Mesenchymal stem cell (in vitro differentiated cells and primary cell): ENCODE measurements around the gene P2RY1.

Experiments
- DNase-seq: peaks from one replicate; pipeline ENCODE4 v3.0.0-alpha.2; 2013
- H2AFZ ChIP-seq: one replicate; pipeline ENCODE4 v1.6.1; 2013; ENCODE audit warnings: low read depth, mild to moderate bottlenecking, control low read depth, inconsistent platforms, low read length, moderate library complexity
- H2AK5ac ChIP-seq: 2 replicates; pipeline ENCODE4 v1.6.1; 2013; ENCODE audit warnings: low read length, moderate library complexity, mild to moderate bottlenecking, inconsistent platforms; ENCODE audit not compliant: severe bottlenecking
- H2BK120ac ChIP-seq: one replicate; pipeline ENCODE4 v1.6.1; 2013; ENCODE audit warnings: low read depth, mild to moderate bottlenecking, inconsistent platforms, low read length, moderate library complexity
- H2BK12ac ChIP-seq, 2 experiments: one replicate each; pipeline ENCODE4 v1.6.1; 2013; ENCODE audit warnings: inconsistent platforms in 2 of 2, low read length in 2 of 2, mild to moderate bottlenecking in 2 of 2, moderate library complexity in 2 of 2, control low read depth in 1 of 2
- H2BK15ac ChIP-seq: one replicate; pipeline ENCODE4 v1.6.1; 2013; ENCODE audit warnings: mild to moderate bottlenecking, low read depth, inconsistent platforms; ENCODE audit not compliant: poor library complexity, severe bottlenecking
- H2BK5ac ChIP-seq: 2 replicates; pipeline ENCODE4 v1.6.1; 2013; ENCODE audit warnings: low read depth, mild to moderate bottlenecking, low read length, control low read depth, inconsistent platforms; ENCODE audit not compliant: poor library complexity, severe bottlenecking
- H3K14ac ChIP-seq, 2 experiments: one replicate each; pipeline ENCODE4 v1.6.1; 2013; ENCODE audit warnings: inconsistent platforms in 2 of 2, low read length in 2 of 2, control low read depth in 1 of 2, mild to moderate bottlenecking in 1 of 2, moderate library complexity in 1 of 2
- H3K18ac ChIP-seq, 2 experiments: one replicate each; pipeline ENCODE4 v1.6.1; 2013; ENCODE audit warnings: inconsistent platforms in 2 of 2, low read length in 2 of 2, control low read depth in 1 of 2, low read depth in 1 of 2, mild to moderate bottlenecking in 1 of 2
- H3K23ac ChIP-seq, 2 experiments: one replicate each; pipeline ENCODE4 v1.6.1; 2013; ENCODE audit warnings: inconsistent platforms in 2 of 2, low read length in 2 of 2, mild to moderate bottlenecking in 2 of 2, moderate library complexity in 2 of 2, control low read depth in 1 of 2
- H3K27ac ChIP-seq: 2 replicates; pipeline ENCODE4 v1.5.1; 2013; ENCODE audit warnings: mild to moderate bottlenecking, moderate library complexity, low read length, control low read depth, inconsistent platforms; ENCODE audit not compliant: poor library complexity, severe bottlenecking
- H3K27me3 ChIP-seq, 2 experiments: 2 replicates each; pipeline versions ENCODE4 v1.6.1 to v1.7.0; 2013; ENCODE audit warnings: low read length in 2 of 2, mild to moderate bottlenecking in 2 of 2, moderate library complexity in 2 of 2, control low read depth in 1 of 2, inconsistent platforms in 1 of 2; ENCODE audit not compliant: control insufficient read depth in 1 of 2, insufficient read depth in 1 of 2
- H3K36me3 ChIP-seq, 2 experiments: 2 replicates each; pipeline versions ENCODE4 v1.6.1 to v1.7.0; 2013; ENCODE audit warnings: low read length in 2 of 2, control low read depth in 1 of 2, inconsistent platforms in 1 of 2, low read depth in 1 of 2, mild to moderate bottlenecking in 1 of 2; ENCODE audit not compliant: insufficient read depth in 2 of 2, control insufficient read depth in 1 of 2
- H3K4ac ChIP-seq, 2 experiments: one replicate each; pipeline ENCODE4 v1.6.1; 2013; ENCODE audit warnings: inconsistent platforms in 2 of 2, low read length in 2 of 2, mild to moderate bottlenecking in 2 of 2, moderate library complexity in 2 of 2, control low read depth in 1 of 2, low read depth in 1 of 2
- H3K4me1 ChIP-seq: 2 replicates; pipeline ENCODE4 v1.6.1; 2013; ENCODE audit warnings: low read depth, low read length, control low read depth; ENCODE audit not compliant: control insufficient read depth, insufficient read depth
- H3K4me2 ChIP-seq: 2 replicates; pipeline ENCODE4 v1.6.1; 2013; ENCODE audit warnings: low read length, mild to moderate bottlenecking, inconsistent platforms; ENCODE audit not compliant: poor library complexity, severe bottlenecking
- H3K4me3 ChIP-seq, 2 experiments: 2 replicates each; pipeline versions ENCODE4 v1.5.1 to v1.7.0; 2013; ENCODE audit warnings: low read length in 2 of 2, mild to moderate bottlenecking in 2 of 2, control low read depth in 1 of 2, low read depth in 1 of 2; ENCODE audit not compliant: insufficient read depth in 1 of 2
- H3K79me1 ChIP-seq: replicated peaks from 2 replicates; pipeline ENCODE4 v1.6.1; 2013; ENCODE audit warnings: mild to moderate bottlenecking, control low read depth, low read length, inconsistent platforms; ENCODE audit not compliant: poor library complexity, severe bottlenecking
- H3K9ac ChIP-seq: 2 replicates; pipeline ENCODE4 v1.7.0; 2013; ENCODE audit warnings: mild to moderate bottlenecking, low read length, moderate library complexity
- H3K9me3 ChIP-seq: 2 replicates; pipeline ENCODE4 v1.7.0; 2013; ENCODE audit warnings: mild to moderate bottlenecking, low read length; ENCODE audit not compliant: control insufficient read depth
- H4K8ac ChIP-seq: one replicate; pipeline ENCODE4 v1.6.1; 2013; ENCODE audit warnings: inconsistent platforms, mild to moderate bottlenecking, low read length, moderate library complexity
- H4K91ac ChIP-seq: one replicate; pipeline ENCODE4 v1.6.1; 2013; ENCODE audit warnings: mild to moderate bottlenecking, low read length, inconsistent platforms
- WGBS: methylation state at CpG from one replicate; pipeline ENCODE4 v1.1.7; 2013; ENCODE audit warnings: mixed read lengths; 5-methylcytosine and 5-hydroxymethylcytosine counted together

The P2RY1 gene

DNA sequence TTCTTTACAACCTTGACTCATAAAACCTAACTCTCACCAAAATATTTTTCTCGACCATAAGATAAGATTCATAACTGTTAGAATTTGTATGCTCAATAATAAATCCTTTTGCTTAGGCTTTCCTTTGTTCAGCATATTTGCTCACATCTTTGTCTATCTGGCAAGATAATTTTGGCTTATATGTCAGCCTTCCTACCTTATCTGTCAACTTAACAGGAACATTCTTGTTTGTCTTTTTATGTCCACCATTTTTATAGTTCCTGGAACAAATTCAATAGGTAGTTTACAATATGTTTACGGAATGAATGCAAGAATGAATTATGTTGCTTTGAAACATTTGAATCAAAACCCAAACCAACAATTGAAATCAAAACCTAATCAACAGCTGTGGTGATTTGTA, 41.0 kb upstream of the P2RY1 start:
- Histone ChIP-seq H3K4ac (no peak overlapping the region), H4K8ac (no peak overlapping the region), H3K4me1 (no peaks in the 10 kb centered on the region), H3K4me3 (no peak overlapping the region), H3K27me3 (no peaks in the 10 kb centered on the region), H2AK5ac (no peak overlapping the region), H2AFZ (no peak overlapping the region), H3K4me2 (no peak overlapping the region), H3K18ac (no peak overlapping the region), H2BK15ac (no peak overlapping the region), H2BK120ac (no peak overlapping the region), H3K79me1 (no peaks in the 10 kb centered on the region), H3K9me3 (no peaks in the 10 kb centered on the region), H3K36me3 (no peaks in the 10 kb centered on the region), H2BK12ac (no peak overlapping the region), H3K9ac (no peak overlapping the region), H3K23ac (no peak overlapping the region), H4K91ac (no peak overlapping the region), H3K27ac (no peak overlapping the region), H2BK5ac (no peak overlapping the region), H3K14ac (no peak overlapping the region)
- 83% methylated on average over 1 of the region's 2 CpGs for WGBS
- no peak for DNase-seq

- Histone ChIP-seq H3K4me2 (no peak overlapping the region), H3K23ac (no peak overlapping the region), H3K79me1 (no peaks in the 10 kb centered on the region), H3K36me3 (no peaks in the 10 kb centered on the region), H3K4ac (no peak overlapping the region), H2BK12ac (no peak overlapping the region), H3K18ac (no peak overlapping the region), H2BK15ac (no peak overlapping the region), H2AK5ac (no peak overlapping the region), H3K9me3 (no peaks in the 10 kb centered on the region), H3K27me3 (no peaks in the 10 kb centered on the region), H3K14ac (no peak overlapping the region), H3K9ac (no peak overlapping the region), H4K8ac (no peak overlapping the region), H3K27ac (no peak overlapping the region), H2AFZ (no peak overlapping the region), H3K4me3 (no peak overlapping the region), H2BK120ac (no peak overlapping the region), H4K91ac (no peak overlapping the region), H3K4me1 (no peaks in the 10 kb centered on the region), H2BK5ac (no peak overlapping the region)
- peak; percentile 12 for DNase-seq
- WGBS, result 78% methylated on average over 4 of the region's 4 CpGs
Measured at GRCh38 chr3:152797751-152798432, 37.0 kb upstream of the P2RY1 start.

DNA sequence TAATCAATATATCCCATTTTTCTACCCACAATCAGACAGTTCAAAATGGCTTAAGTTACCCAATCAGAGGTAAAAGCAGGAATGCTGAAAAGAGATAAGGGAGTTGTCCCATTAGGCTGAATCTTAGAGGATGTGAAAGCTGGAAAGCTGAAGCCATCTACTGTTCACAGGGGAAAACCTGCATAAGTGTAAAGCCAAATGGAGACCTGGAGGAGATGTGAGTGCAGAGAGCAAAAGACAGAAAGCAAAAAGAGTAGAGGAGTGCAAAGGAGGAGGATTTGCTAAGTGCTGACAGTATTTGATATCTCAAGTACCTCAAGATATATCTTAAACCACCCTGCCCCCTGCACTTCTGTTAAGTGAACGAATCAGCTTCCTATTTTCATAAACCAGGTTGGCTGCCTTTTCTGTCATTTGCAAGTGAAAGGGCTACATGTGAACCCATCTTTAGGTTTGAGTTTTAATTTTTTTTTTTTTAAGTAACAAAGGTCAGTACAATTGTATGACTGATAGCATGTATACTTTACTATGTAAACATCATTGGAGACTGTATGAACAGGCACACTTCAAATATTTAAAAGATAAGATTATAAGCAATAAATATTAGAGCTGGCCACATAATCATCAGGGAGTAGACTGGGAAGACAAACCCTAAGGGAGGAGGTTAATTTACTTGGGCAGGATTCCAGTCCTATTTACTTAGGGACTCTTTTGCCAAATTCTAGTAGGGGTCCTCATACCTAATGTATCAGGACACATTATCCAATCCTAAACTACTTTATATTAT, 22.8 kb upstream of the P2RY1 start:
- WGBS, result no CpG with 5 or more reads among the region's 1 CpG
- no peaks in the 10 kb centered on the region for H3K9me3 ChIP-seq
- no peak overlapping the region for H2BK5ac ChIP-seq

GRCh38 chr3:152817400-152817799, 17.5 kb upstream of the P2RY1 start:
- Histone ChIP-seq H3K4me3 (no peak overlapping the region), H2AFZ (no peak overlapping the region), H2BK15ac (no peak overlapping the region), H2BK5ac (no peak overlapping the region), H3K36me3 (no peaks in the 10 kb centered on the region), H3K18ac (no peak overlapping the region), H4K91ac (no peak overlapping the region), H2AK5ac (no peak overlapping the region), H3K9me3 (no peaks in the 10 kb centered on the region), H3K27ac (no peak overlapping the region), H3K4me1 (no peaks in the 10 kb centered on the region), H3K9ac (no peak overlapping the region), H3K4ac (no peak overlapping the region), H3K23ac (no peak overlapping the region), H2BK12ac (no peak overlapping the region), H3K27me3 (no peaks in the 10 kb centered on the region), H3K4me2 (no peak overlapping the region), H3K14ac (no peak overlapping the region), H3K79me1 (no peaks in the 10 kb centered on the region), H2BK120ac (no peak overlapping the region), H4K8ac (no peak overlapping the region)
- no peak for DNase-seq
- 100% methylated on average over 1 of the region's 1 CpG for WGBS

More for the DNA sequence above, 22.8 kb upstream of the P2RY1 start:
- no peak overlapping the region for H4K91ac ChIP-seq
- H3K36me3 ChIP-seq, result no peaks in the 10 kb centered on the region
- H3K14ac ChIP-seq, result no peak overlapping the region
- no peak overlapping the region for H2BK15ac ChIP-seq
- no peak overlapping the region for H3K23ac ChIP-seq
- no peak overlapping the region for H3K4ac ChIP-seq
- no peak overlapping the region for H3K4me2 ChIP-seq
- no peaks in the 10 kb centered on the region for H3K27me3 ChIP-seq
- no peak overlapping the region for H2BK12ac ChIP-seq
- no peak overlapping the region for H3K9ac ChIP-seq
- H2AFZ ChIP-seq, result no peak overlapping the region
- H3K18ac ChIP-seq, result no peak overlapping the region
- no peak overlapping the region for H3K4me3 ChIP-seq
- H2AK5ac ChIP-seq, result no peak overlapping the region
- H2BK120ac ChIP-seq, result no peak overlapping the region
- H3K4me1 ChIP-seq, result no peaks in the 10 kb centered on the region
- H4K8ac ChIP-seq, result no peak overlapping the region
- H3K79me1 ChIP-seq, result no peaks in the 10 kb centered on the region
- no peak for DNase-seq
- no peak overlapping the region for H3K27ac ChIP-seq
